Panc1 (cell line): ENCODE data around the gene TRAF5.

Experiments
- POLR2AphosphoS5 ChIP-seq: IDR thresholded peaks from 2 replicates; pipeline ENCODE4 v1.6.1; 2012; ENCODE audit warnings: mild to moderate bottlenecking, low read depth, low read length, moderate library complexity
- TF ChIP-seq, protein P1 (sequence below): fragments of 450-650 bp; IDR thresholded peaks from 2 replicates; pipeline ENCODE4 v1.5.1; 2017; ENCODE audit warnings: mild to moderate bottlenecking
- TF ChIP-seq, protein P2 (sequence below), 2 experiments: IDR thresholded peaks; 2 replicates each; pipeline ENCODE4 v1.6.1; 2011 to 2012; ENCODE audit warnings: low read depth in 2 of 2, control low read depth in 1 of 2, low read length in 1 of 2, mild to moderate bottlenecking in 1 of 2, moderate library complexity in 1 of 2; ENCODE audit not compliant: insufficient read depth in 1 of 2

DNA sequence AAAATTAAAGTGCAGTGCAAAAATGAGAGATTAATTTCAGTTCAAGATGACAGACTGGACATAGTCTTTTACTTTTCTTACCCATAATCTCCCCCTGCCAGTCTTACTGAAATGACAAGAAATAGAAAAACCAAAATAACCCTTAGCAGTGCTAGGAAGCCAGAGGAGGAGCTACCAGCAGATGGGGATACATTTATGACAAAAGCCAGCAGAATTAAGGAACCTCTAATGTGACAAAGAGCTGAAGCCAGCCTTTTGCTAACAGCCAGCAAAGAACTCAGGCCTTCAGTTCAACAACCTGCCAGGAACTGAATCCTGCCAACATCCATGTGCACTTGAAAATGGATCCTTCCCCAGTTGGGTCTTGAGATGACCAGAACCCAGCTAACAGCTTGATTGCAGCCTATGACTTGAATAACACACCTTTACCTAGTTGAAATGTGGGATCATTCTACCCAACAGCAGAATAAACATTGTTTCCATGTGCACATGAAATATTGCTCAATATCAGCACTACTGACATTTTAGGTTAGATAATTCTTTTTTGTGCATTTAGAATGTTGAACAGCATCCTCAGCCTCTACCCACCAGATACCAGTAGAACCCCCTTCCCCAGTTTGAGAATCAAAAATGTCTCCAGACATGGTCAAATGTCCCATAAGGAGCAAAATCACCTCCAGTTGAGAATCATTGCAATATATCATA is 7.9 kb upstream of the TRAF5 start:
- TF ChIP-seq, protein P1, sequence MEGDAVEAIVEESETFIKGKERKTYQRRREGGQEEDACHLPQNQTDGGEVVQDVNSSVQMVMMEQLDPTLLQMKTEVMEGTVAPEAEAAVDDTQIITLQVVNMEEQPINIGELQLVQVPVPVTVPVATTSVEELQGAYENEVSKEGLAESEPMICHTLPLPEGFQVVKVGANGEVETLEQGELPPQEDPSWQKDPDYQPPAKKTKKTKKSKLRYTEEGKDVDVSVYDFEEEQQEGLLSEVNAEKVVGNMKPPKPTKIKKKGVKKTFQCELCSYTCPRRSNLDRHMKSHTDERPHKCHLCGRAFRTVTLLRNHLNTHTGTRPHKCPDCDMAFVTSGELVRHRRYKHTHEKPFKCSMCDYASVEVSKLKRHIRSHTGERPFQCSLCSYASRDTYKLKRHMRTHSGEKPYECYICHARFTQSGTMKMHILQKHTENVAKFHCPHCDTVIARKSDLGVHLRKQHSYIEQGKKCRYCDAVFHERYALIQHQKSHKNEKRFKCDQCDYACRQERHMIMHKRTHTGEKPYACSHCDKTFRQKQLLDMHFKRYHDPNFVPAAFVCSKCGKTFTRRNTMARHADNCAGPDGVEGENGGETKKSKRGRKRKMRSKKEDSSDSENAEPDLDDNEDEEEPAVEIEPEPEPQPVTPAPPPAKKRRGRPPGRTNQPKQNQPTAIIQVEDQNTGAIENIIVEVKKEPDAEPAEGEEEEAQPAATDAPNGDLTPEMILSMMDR, result 0 out of 2 replicates have a peak, but pooled peaks have one; percentile 7
- no peak for TF ChIP-seq POLR2AphosphoS5
- TF ChIP-seq, protein P2, sequence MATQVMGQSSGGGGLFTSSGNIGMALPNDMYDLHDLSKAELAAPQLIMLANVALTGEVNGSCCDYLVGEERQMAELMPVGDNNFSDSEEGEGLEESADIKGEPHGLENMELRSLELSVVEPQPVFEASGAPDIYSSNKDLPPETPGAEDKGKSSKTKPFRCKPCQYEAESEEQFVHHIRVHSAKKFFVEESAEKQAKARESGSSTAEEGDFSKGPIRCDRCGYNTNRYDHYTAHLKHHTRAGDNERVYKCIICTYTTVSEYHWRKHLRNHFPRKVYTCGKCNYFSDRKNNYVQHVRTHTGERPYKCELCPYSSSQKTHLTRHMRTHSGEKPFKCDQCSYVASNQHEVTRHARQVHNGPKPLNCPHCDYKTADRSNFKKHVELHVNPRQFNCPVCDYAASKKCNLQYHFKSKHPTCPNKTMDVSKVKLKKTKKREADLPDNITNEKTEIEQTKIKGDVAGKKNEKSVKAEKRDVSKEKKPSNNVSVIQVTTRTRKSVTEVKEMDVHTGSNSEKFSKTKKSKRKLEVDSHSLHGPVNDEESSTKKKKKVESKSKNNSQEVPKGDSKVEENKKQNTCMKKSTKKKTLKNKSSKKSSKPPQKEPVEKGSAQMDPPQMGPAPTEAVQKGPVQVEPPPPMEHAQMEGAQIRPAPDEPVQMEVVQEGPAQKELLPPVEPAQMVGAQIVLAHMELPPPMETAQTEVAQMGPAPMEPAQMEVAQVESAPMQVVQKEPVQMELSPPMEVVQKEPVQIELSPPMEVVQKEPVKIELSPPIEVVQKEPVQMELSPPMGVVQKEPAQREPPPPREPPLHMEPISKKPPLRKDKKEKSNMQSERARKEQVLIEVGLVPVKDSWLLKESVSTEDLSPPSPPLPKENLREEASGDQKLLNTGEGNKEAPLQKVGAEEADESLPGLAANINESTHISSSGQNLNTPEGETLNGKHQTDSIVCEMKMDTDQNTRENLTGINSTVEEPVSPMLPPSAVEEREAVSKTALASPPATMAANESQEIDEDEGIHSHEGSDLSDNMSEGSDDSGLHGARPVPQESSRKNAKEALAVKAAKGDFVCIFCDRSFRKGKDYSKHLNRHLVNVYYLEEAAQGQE (IDR thresholded peaks at IDR 0.05; ENCODE audit: insufficient read depth in 1 of 2, low read depth in 2 of 2, low read length in 1 of 2), result no peak
